ENCODE results near the gene USP54.

USP54 gene

GRCh38 chr10:73460897-73461296 is 130.2 kb downstream of the USP54 start:
- DNase-seq = no peak

- no peak for DNase-seq
Observed at GRCh38 chr10:73459683-73460314, 131.3 kb downstream of the USP54 start.

- no peak for DNase-seq
Observed at GRCh38 chr10:73456187-73456890, 134.8 kb downstream of the USP54 start.

- no peak for DNase-seq
Observed at GRCh38 chr10:73449113-73449512, 142.0 kb downstream of the USP54 start.

GRCh38 chr10:73448384-73448783 is 142.8 kb downstream of the USP54 start:
- DNase-seq = no peak
